Neural cell (in vitro differentiated cells): Measurements from ENCODE around the gene KDM2A. TPM values are rescaled to one million over a fixed set of nuclear protein-coding genes. Genes with fewer than 3 reads are reported as not detected.

Experiments used
- H2AFZ ChIP-seq: fragments of 200-600, 300-800 bp; sonication (generic), shearing (Covaris generic); 2 replicates; pipeline ENCODE4 v1.6.0; 2014; ENCODE audit warnings: low read depth, mild to moderate bottlenecking, antibody characterized with exemption, low read length, moderate library complexity
- H3F3A ChIP-seq: fragments of 200-600 bp; shearing (Covaris generic); 2 replicates; pipeline ENCODE4 v1.6.1; 2016; ENCODE audit warnings: mild to moderate bottlenecking, moderate library complexity, mixed read lengths, antibody characterized with exemption, low read length; ENCODE audit not compliant: insufficient read depth, poor library complexity, severe bottlenecking
- H3K27ac ChIP-seq: fragments of 200-600, 300-800 bp; sonication (generic), shearing (Covaris generic); 2 replicates; pipeline ENCODE4 v1.5.1; 2014; ENCODE audit warnings: mild to moderate bottlenecking, low read length, moderate library complexity
- H3K27me3 ChIP-seq: fragments of 300-800, 200-600 bp; sonication (generic), shearing (Covaris generic); 2 replicates; pipeline ENCODE4 v1.6.0; 2014; ENCODE audit warnings: mild to moderate bottlenecking, low read depth, low read length, moderate library complexity; ENCODE audit not compliant: insufficient read depth
- H3K36me3 ChIP-seq: fragments of 300-800, 200-600 bp; sonication (generic), shearing (Covaris generic); 2 replicates; pipeline ENCODE4 v1.5.1; 2014; ENCODE audit warnings: mild to moderate bottlenecking, antibody characterized with exemption, low read length, moderate library complexity; ENCODE audit not compliant: insufficient read depth
- H3K4me2 ChIP-seq: fragments of 300-800, 200-600 bp; sonication (generic), shearing (Covaris generic); 2 replicates; pipeline ENCODE4 v1.6.0; 2014; ENCODE audit warnings: mild to moderate bottlenecking, low read length
- H3K4me3 ChIP-seq: fragments of 300-800, 200-600 bp; sonication (generic), shearing (Covaris generic); 2 replicates; pipeline ENCODE4 v1.5.1; 2014; ENCODE audit warnings: mild to moderate bottlenecking, low read length, moderate library complexity
- H3K79me2 ChIP-seq: fragments of 200-600 bp; shearing (Covaris generic); replicated peaks from 2 replicates; pipeline ENCODE4 v1.6.0; 2014; ENCODE audit warnings: mild to moderate bottlenecking, low read length, moderate library complexity; ENCODE audit not compliant: insufficient read depth
- H3K9ac ChIP-seq: fragments of 300-800, 200-600 bp; sonication (generic), shearing (Covaris generic); 2 replicates; pipeline ENCODE4 v1.6.1; 2016; ENCODE audit warnings: mild to moderate bottlenecking, low read length, mixed read lengths
- H3K9me2 ChIP-seq: fragments of 200-600 bp; shearing (Covaris generic); 2 replicates; pipeline ENCODE4 v1.6.1; 2016; ENCODE audit warnings: mild to moderate bottlenecking, low read length, mixed read lengths; ENCODE audit not compliant: insufficient read depth
- H3K9me3 ChIP-seq: fragments of 200-600, 300-800 bp; sonication (generic), shearing (Covaris generic); 2 replicates; pipeline ENCODE4 v1.6.1; 2016; ENCODE audit warnings: mild to moderate bottlenecking, mixed run types, low read length, moderate library complexity, mixed read lengths
- H4K20me1 ChIP-seq: fragments of 200-600 bp; shearing (Covaris generic); 2 replicates; pipeline ENCODE4 v1.6.1; 2016; ENCODE audit warnings: mild to moderate bottlenecking, mixed run types; ENCODE audit not compliant: insufficient read depth
- EP300 ChIP-seq: fragments of 450-650 bp; conservative IDR thresholded peaks from 2 replicates; pipeline ENCODE4 v1.6.1; 2014; ENCODE audit warnings: antibody characterized with exemption, mild to moderate bottlenecking, moderate library complexity; ENCODE audit not compliant: poor library complexity, severe bottlenecking
- EZH2 ChIP-seq: fragments of 200-600, 300-800 bp; shearing (Covaris generic), sonication (generic); IDR thresholded peaks from 2 replicates; pipeline ENCODE4 v1.6.1; 2014; ENCODE audit warnings: antibody characterized with exemption, low read length, borderline replicate concordance, mild to moderate bottlenecking; ENCODE audit not compliant: insufficient read depth, poor library complexity, severe bottlenecking
- MXI1 ChIP-seq: fragments of 450-650 bp; conservative IDR thresholded peaks from 2 replicates; pipeline ENCODE4 v1.6.1; 2014; ENCODE audit warnings: antibody characterized with exemption, mild to moderate bottlenecking; ENCODE audit not compliant: poor library complexity, severe bottlenecking
- POLR2AphosphoS5 ChIP-seq: IDR thresholded peaks from 2 replicates; pipeline ENCODE4 v1.6.1; 2012
- RAD21 ChIP-seq: fragments of 450-650 bp; conservative IDR thresholded peaks from 2 replicates; pipeline ENCODE4 v1.6.1; 2014; ENCODE audit warnings: antibody characterized with exemption, mild to moderate bottlenecking, moderate library complexity
- REST ChIP-seq: IDR thresholded peaks from 2 replicates; pipeline ENCODE4 v1.6.1; 2012; ENCODE audit warnings: borderline replicate concordance
- SMC3 ChIP-seq: fragments of 450-650 bp; conservative IDR thresholded peaks from 2 replicates; pipeline ENCODE4 v1.6.1; 2014; ENCODE audit warnings: antibody characterized with exemption, mild to moderate bottlenecking, moderate library complexity; ENCODE audit not compliant: poor library complexity
- TAF1 ChIP-seq: IDR thresholded peaks from 2 replicates; pipeline ENCODE4 v1.6.1; 2012; ENCODE audit warnings: low read depth
- polyA plus RNA-seq: library from polyadenylated mRNA; depleted of rRNA; stranded (reverse); fragments of >200 nt; gene quantifications from 2 replicates; pipeline ENCODE4 v1.2.3, GENCODE V29; 2014
- TF ChIP-seq, protein P1 (sequence below): fragments of 450-650 bp; IDR thresholded peaks from 2 replicates; pipeline ENCODE4 v1.5.1; 2014; ENCODE audit warnings: antibody characterized with exemption, mild to moderate bottlenecking, moderate library complexity; ENCODE audit not compliant: poor library complexity, severe bottlenecking

The KDM2A gene
- polyA plus RNA-seq, 1 donor from 2014 or later: 12.4 TPM

- H4K20me1 ChIP-seq: no peaks in the 10 kb centered on the region
- H3K79me2 ChIP-seq: peaks cover 6% of the 10 kb centered on the region
- H3K4me3 ChIP-seq: peak within 1 kb of the TSS; percentile 88
- no peaks in the 10 kb centered on the region for H3K9me3 ChIP-seq
- peak; percentile 43 for TF ChIP-seq POLR2AphosphoS5
- TF ChIP-seq, protein P1, sequence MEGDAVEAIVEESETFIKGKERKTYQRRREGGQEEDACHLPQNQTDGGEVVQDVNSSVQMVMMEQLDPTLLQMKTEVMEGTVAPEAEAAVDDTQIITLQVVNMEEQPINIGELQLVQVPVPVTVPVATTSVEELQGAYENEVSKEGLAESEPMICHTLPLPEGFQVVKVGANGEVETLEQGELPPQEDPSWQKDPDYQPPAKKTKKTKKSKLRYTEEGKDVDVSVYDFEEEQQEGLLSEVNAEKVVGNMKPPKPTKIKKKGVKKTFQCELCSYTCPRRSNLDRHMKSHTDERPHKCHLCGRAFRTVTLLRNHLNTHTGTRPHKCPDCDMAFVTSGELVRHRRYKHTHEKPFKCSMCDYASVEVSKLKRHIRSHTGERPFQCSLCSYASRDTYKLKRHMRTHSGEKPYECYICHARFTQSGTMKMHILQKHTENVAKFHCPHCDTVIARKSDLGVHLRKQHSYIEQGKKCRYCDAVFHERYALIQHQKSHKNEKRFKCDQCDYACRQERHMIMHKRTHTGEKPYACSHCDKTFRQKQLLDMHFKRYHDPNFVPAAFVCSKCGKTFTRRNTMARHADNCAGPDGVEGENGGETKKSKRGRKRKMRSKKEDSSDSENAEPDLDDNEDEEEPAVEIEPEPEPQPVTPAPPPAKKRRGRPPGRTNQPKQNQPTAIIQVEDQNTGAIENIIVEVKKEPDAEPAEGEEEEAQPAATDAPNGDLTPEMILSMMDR: no peak
- H3K27ac ChIP-seq: peak within 1 kb of the TSS; percentile 92
- H2AFZ ChIP-seq: peak within 1 kb of the TSS; percentile 88
- peak within 1 kb of the TSS; percentile 79 for H3K4me2 ChIP-seq
- no peaks in the 10 kb centered on the region for H3K36me3 ChIP-seq
- H3K9me2 ChIP-seq: no peaks in the 10 kb centered on the region
- H3F3A ChIP-seq: peaks cover 7% of the 10 kb centered on the region
- peak within 1 kb of the TSS; percentile 93 for H3K9ac ChIP-seq
- H3K27me3 ChIP-seq: no peaks in the 10 kb centered on the region
Measured at GRCh38 chr11:67289226-67289650, 170.2 kb downstream of the KDM2A start, which contains the start of gene ANKRD13D. Gene ANKRD13D (plus strand): TSS chr11:67289303. CDS start chr11:67289461, 158 bp downstream.

DNA sequence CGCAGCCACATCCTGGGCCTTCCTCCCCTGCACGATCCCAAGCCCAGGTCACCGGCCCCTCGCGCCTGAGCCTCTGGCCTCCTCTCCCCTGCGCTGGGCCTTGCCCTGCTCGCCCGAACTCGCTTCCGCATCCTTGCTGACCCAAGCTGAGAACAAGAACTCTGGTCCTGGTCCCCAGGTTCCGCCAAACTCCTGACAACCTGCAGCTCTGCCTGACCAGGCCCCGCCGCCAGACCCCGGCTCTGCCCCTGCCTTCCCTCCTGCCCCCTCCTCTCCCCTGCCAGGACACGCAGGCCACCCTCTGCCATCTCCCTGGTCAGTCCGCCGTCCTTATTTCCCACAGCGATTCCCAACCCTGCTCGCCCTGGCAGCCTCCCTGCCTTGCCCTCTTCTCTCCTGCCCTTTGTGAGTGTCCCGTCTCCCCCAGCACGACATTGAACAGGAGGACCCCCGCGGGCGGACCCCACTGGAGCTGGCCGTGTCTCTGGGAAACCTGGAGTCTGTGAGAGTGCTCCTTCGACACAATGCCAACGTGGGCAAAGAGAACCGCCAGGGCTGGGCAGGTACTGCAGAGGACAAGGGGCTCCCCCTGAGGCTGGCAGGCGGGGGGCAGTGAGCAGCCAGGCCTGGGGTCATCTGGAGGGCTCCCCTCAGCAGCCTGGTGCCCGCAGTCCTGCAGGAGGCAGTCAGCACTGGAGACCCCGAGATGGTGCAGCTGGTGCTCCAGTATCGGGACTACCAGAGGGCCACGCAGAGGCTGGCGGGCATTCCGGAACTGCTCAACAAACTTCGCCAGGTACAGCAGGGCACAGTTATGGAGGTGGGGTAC, 170.8 kb downstream of the KDM2A start:
- Histone ChIP-seq H3K4me2 (peak overlapping the region; percentile 79), H4K20me1 (no peaks in the 10 kb centered on the region), H3K36me3 (no peaks in the 10 kb centered on the region), H2AFZ (peak overlapping the region; percentile 43), H3K9me3 (no peaks in the 10 kb centered on the region), H3K4me3 (peak overlapping the region; percentile 75), H3K27me3 (no peaks in the 10 kb centered on the region), H3K9ac (peak overlapping the region; percentile 79), H3K27ac (peak overlapping the region; percentile 44), H3F3A (peaks cover 7% of the 10 kb centered on the region), H3K79me2 (peaks cover 6% of the 10 kb centered on the region), H3K9me2 (no peaks in the 10 kb centered on the region)
- TF ChIP-seq SMC3 (no peak), POLR2AphosphoS5 (no peak), EP300 (no peak), MXI1 (no peak), RAD21 (no peak), TAF1 (no peak), EZH2 (no peak), REST (no peak)
- TF ChIP-seq, protein P1: no peak
